CD4-positive, alpha-beta T cell treated with Interleukin-17A for 4 hours (primary cell): ENCODE results near the gene TTC7B.

ENCODE experiments used
- DNase-seq: peaks from one replicate; pipeline ENCODE4 v3.0.0-alpha.2; 2020; ENCODE audit warnings: mixed read lengths

Gene TTC7B

DNA sequence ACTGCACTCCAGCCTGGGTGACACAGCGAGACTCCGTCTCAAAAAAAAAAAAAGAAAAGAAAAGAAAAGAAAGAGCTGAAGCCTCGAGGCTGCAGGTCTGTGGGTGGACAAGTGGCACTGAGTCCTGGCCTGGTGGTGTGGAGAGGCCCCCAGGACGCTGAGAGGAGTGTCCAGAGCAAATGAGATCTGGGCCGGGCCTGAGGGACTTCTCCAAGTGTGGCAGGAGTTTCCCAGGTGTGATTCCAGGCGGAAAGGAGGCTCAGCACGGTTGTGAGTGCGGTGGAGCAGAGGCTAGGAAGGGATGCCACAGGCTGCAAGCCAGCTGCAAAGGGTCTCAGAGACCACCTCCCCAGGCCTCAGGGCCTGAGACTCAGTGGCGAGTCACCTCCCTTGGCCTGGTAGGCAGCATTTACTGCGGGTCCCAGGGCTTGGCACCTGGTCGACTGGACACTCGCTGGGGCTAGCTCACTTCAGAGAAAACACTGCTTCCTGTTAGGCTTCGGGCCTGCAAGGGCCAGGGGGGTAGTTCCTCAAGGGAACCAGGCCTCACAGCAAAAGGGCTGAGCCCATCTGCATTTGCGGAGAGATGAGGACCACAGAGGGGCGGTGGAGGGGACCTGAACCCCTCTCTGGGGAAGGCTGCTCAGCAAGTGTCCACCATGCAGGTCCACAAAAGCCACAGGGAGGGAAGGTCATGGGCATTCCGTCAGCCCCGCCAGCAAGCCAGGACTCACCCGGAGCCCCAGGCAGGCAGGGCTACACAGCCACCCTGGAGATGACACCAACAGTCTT, 11.7 kb downstream of the TTC7B start:
- no peak for DNase-seq

DNA sequence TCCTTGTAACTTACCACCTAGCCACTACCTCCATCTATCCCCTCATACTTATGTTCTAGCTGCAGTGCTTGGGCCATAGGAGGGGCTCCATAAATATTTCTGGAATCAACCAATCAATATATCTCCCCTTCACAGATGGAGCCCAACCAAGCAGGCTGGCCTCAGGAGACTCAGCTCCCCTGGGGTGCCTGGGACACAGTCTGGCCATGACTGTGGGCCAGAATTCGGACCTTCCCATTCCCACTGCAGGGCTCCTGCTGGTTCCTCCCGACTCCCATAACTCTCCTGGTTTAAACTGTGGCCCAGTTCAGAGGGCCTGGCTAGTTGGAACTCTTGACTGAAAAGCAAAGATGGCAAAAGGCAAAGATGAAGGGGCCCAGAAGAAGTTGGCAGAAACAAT, 13.0 kb downstream of the TTC7B start:
- no peak for DNase-seq

DNA sequence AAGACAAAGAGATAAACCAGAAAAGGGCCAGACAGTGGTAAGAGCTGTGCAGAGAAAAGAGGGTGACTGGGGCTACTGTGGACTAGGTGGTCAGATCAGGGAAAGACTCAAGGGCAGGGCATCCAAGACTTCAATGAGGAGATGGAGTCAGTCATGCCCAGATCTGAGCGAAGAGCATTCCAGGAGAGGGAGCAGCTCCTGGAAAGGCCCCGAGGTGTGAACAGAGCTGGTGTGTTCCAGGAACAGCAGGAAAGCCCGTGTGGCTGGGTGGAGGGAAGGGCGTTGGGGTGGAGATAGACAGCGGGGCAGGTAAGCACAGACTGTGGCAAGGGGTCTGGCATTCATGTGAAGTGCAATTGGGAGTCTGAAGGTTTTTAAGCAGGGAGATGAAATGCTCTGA, 16.8 kb downstream of the TTC7B start:
- DNase-seq, result no peak

DNA sequence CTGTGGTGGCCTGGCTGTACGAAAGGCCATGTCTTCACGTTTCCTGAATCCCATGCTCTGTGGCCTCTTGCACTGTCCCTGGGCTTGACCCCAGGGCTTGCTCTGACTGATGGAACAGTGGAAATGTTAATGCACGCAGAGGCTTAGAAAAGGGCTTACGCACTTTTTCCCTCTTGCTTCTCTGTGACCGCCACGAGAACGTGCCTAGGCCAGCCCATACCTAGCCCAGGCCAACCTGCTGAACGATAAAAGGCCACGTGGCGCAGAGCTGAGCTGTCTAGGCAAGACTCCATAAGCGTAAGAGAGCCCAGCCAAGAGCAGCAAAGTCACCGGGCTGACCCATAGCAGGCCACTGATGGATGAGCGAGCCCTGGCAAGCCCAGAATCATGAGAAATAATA, 18.3 kb downstream of the TTC7B start:
- DNase-seq, result no peak

DNA sequence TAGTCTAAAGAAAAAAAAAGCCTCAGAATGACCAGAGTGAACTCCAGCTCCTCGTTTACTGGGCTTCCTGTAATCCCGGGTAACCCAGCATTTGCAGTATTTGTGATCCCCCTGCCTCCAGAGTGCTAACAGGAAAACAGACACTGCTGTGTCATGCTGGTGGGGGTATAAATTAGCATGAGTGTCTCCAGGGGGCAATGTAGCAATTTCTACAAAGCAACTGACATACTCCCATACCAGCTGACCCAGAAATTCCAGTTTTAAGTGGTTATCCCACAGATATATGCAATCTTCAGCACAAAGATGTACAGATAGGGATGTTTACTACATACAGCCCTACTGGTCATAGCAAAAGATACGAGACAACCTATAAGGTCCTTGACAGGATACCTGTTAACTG, 18.8 kb downstream of the TTC7B start:
- DNase-seq, result no peak

DNA sequence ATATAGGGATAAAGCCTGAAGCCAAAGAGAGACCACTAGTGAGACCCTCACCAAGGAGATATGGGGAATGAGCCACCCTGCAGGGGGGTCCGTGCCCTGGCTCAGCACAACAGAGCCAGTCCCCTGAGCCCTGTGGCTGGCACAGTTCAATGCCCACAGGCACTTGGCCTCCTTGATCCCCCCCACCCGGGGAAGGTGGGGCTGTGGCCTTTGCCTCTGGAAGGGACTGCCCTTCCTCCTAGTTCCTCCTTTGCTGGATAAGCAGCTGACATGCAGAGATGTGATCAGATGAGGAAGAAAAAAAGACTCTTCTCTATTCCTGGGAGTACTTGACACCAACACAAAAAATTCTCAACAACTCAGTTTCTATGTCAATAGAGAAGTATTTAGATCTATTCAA, 19.9 kb downstream of the TTC7B start:
- DNase-seq, result no peak

DNA sequence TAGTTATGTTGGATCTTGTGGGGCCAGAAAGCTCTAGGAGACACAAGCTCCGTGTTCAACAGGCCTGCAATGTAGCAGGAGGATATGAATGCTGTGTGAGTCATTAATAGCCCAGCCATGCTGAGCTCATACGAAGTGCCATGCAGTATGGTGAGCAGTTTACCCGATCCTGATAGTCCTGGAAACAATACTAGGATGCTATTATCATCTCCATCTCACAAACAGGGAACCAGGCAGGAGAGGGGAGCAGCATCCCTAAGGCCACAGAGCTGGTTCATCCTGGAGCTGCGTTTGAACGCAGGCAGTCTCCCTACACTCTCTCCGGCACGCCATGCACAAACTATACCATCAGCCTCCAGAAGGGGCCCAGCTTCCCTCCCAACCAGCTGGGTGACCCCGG, 20.5 kb downstream of the TTC7B start:
- no peak for DNase-seq

DNA sequence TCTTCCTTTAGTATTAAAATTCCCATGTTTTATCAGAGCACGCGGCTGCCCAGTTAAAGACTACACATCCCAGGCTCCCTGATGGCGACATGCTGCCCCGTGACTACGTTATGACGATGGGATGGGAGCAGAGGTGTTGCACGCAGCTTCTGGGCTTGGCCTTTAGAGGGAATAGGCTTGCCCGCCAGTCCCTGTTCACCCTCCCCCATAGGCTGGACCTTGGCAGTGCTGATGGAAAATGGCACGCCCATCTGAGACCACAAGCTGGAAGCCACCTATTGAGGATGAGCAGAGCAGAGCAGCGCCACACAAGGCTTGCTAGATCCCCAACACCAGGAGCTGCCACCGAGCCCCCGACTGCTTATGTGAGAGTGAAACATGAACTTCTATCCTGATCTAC, 24.7 kb downstream of the TTC7B start:
- DNase-seq, result no peak

DNA sequence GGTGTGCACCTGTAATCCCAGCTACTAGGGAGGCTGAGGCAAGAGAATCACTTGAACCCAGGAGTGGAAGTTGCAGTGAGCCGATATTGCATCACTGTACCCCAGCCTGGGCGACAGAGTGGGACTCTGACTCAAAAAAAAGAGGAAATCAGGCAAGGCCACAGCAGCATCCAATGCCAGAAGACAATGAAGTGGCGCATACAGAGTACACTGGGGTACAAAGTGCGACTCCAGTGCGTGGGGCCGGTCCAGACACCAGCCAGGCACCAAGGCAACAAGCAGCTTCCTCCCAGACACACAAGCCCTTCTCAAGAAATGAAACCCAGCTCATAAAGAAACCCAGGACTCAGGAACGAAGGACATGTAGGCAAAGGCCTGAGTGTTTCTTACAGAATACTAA, 28.2 kb downstream of the TTC7B start:
- DNase-seq, result no peak

DNA sequence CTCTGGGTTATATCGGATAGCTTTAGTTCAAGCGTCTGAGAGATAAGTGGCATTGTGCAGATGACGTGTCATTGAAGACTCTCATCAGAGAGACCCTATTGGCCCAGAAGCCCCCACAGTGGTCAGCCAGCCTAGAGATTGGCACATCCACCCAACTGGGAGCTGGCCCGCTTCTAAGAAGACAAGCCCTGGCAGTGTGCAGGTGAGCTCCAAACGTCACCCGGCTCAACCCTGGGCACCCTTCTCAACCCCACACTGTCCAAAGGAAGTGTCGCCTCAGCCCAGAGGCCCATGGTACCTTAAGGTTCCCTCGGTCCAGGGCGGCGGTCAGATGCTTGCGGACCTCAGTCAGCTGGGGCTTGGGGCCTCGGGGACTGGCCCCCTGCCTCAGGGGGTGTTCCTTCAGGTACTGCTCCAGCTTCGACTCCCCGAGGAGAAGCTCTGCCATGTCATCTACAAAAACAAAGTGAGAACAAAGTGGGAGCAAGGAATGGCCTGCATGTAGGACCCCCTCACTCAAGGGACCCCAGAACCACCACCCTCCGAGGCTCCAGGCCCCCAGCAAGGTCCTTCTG, 30.3 kb downstream of the TTC7B start:
- DNase-seq, result no peak

DNA sequence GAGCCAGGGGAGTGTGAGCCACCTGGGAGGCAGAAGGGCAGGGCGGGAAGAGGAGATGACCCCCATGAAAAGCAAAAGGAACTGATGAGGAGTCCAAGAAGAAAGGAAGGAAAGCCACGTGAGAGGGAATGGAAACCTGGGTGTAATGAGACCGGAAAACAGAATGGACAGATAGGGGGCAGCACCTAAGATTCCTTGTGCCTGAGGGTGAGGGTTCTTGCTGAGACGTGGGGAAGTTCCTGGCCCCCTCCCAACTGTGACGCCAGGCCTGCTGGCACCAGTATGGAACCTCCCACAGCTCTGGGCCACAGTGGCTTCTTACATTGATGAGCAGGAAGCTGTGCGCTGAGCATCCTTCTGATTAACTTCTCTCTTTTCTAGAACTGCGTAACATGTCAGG, 30.8 kb downstream of the TTC7B start:
- DNase-seq, result no peak

DNA sequence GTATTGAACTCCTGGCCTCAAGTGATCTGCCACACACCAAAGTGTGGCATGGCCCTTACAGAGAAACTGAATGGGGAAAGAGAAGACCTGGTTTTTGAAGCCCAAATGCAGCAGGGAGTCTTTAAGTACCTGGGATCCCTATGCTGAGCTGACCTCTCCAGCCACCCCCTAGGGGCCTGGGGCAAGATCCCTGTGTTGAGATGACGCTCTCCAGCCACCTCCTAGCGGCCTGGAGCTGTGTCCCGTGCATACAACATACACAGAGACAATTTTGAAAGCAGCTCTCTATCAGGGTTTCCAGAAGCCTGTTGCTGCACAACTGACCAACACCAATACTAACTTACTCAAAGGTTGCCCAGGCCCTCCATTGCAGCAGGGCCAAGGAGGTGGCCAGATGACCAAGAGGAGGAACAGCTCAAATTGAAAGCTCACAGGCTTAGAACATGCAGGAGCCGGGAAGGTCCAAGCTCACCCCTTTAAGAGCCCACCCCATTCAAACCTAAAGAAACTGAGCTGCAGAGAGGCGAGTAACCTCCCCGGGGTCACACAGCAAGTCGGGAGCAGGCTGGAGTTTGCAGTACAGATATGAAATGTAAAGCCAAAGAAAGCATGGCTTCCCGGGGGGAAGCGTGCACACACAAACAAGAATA, 31.5 kb downstream of the TTC7B start:
- DNase-seq, result no peak

DNA sequence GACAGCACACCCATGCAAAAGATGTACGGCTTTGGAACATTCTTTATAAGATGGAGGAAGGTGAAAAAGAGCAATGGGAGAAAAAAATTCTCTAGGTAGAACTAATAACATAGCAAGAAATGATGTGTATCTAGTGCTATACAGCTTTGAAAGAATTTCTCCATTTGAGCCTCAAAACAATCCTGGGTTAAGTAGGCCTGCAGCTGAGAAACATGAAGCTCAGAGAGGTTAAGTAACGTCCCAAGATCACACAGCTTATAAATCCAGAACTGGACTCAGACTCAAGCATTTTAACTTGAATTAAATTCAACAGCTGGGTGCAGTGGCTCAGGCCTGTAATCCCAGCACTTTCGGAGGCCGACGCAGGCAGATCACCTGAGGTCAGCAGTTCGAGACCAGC, 32.9 kb downstream of the TTC7B start:
- no peak for DNase-seq

DNA sequence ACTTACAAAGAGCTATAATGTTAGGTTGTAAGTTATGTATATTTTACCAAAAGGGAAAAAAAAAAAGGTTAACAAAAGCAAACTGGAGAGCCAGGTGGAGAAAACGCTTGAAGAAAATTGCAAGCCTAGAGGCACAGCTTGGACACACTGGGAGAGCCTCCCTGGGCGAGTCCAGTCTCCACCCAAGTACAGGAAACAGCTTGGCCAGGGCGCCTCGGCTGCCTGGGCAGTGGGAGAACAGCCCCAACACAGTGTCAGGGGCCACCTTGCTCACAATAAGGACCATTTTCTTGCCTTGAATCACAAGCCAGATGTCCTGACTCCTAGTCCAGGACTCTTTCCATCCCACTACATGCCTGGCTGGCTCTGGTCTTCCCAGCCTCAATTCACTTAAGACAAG, 33.3 kb downstream of the TTC7B start:
- no peak for DNase-seq

DNA sequence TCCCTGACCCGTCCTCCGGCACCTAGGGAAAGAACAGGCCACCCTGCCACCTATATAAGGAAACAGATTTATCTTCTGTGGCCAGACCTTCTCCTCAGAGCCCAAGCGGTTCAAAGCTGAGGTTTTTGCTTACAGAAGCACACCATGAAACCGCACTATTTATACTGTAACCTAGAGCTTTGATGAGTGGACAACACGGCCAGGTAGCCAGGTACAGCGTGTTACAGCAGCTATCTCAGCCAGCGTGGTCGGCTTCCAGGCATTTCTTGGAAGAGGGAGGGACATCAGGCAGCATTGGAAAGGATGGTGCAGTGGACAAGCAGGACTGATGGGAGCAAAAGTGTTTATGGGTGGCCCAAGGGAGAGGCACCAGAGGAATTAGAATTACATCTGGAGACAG, 34.4 kb downstream of the TTC7B start:
- DNase-seq, result no peak

DNA sequence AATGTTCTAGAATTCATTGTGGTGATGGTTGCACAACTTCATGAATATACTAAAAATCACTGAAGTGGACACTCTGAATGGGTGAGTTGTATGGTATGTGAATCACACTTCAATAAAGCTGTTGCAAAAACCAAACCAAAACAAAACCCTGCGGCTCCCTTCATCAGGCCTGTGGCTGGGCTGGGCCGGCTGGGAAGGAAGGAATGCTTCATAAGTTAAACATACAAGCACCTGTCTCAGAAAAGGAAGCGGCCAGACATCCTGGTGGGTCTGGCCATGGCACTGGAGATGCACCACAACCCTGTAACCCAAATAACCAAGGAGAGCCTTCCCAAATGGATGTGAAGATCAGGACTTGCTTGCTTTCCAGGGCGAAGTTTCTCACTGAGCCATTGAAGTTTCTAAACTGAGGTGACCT, 34.9 kb downstream of the TTC7B start:
- no peak for DNase-seq

DNA sequence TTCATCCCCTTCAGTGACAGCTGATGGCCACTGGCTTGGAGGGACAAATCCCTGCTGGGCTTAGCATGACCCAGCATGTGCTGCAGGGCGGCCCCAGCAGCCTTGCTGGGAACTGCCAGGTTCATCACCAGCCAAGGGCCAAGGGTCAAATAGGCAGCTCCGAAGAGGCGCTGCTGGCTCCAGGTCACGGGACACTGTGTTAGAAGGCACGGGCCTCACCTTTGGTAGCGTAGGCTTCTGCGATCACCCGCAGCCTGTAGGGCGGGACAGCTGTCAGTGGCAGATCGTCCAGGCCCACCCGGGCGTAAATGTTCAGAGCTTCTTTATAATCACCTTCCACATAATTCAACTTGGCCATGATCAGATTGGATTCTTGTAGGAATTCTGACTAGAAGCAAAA, 35.7 kb downstream of the TTC7B start:
- no peak for DNase-seq

DNA sequence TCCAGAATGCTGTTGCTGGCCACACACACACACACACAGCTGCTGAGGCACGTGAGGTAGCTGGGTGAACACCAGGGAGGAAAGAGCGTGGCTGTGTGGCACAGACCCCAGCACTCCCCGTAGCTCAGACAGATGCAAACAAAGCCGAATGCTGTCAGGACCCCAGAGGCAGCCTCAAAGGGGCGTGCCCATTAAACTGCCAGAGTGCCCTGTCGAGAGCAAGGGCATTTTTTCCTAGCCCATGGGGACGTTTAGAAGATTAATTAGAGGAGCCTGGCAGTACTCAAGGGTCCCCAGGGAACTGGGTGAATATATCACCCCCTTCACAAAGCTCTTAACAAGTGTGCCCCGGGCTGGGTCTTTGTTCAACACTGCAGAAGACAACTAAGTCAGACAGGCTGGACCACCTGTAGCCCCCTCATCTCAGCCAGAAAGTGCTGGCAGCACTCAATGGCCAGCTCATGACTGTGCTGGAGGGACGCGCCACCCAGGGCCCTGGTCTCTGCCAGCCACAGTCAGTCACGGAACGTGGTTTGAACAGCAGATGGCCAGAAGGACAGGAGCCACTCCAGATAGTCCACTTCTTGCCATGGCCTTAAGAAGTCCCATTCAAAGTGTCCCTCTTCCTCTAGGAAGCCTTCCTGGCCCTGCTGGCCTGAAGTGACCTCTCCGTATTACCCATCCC, 37.5 kb downstream of the TTC7B start:
- DNase-seq, result no peak

DNA sequence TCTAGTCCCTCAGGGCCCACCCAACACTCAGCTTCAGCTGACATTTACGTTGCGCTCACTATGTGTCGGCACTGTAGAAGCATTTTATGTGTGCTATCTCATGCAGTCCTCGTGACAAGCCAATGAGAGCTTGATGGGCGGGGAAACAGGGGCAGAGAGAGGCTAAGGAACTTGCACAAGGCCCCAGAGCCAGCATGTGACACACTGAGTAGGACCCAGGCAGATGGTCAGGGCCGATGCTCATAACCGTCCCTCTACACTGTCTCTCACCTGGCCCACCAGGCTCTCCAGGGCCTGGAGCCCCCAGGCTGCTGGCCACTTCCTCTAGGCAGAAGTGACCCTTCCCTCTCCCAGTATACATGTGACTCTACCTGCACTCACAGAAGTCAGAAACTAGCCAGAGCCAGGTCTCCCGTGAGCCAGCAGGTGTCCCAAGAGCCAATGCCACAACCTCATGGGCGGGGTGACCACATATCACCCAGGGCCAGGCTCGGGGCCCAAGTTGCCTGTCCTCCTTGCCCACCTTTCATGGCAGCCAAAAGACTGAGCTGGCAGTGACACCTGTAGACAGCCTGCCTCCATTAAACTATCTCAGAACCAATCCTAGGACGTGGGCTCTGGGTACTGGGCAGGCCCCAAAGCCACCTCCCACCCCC, 38.3 kb downstream of the TTC7B start:
- no peak for DNase-seq

DNA sequence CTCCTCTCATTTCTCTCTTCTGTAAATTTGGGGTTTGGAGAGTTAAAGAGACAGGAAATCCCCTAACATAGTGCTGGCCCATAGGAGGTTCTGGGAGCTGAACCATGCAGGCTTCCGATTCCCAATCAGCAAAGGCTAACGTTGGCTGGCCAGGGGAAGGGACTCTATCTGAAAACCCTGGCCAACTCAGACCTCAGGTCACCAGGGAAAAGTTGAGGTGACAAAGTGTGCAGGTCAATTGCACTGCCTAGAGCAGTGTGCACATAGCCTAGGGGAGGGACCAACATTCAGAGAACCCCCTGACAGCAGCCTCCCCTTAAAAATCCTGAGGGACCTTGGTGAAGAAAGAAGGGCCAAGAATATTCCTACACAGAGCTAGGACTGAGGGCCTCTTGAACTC, 38.9 kb downstream of the TTC7B start:
- DNase-seq, result no peak

DNA sequence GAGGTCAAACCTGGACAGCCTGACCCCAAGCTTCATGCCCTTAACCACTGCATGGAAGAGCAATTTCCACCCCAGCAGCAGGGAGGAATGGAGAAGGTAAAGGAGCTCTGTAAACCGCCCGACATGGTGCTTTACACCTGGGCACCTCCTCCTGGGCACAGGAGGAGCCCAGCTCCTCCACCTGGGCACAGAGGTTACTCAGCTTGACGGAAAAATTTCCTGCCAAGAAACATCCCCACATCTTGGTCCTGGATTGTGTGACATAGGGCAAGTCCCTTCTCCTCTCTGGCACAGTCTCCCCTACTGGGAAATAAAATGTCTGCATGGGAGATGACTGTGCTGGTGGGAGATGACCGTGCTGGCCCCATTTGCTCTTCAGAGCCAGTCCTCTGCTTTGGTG, 40.8 kb downstream of the TTC7B start:
- DNase-seq, result no peak

DNA sequence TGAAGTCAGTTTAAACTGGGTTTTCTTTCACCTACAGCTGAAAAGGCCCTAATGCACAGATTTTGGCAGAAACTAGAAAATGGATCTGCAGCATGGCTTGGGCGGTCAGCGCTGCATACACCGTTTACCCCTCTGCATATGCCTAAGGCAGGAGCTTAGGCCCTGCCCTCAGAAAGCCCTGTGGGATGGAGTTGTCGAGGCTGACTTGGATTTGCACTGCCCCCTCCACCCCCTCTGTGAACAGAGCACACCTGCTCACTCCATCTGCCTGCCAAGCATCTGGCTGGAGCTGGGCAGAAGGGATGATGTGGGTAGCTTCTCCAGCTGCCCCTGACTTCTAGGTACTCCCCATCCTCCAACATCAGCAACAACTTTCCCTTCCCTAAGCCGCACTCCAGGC, 41.9 kb downstream of the TTC7B start:
- DNase-seq, result no peak

DNA sequence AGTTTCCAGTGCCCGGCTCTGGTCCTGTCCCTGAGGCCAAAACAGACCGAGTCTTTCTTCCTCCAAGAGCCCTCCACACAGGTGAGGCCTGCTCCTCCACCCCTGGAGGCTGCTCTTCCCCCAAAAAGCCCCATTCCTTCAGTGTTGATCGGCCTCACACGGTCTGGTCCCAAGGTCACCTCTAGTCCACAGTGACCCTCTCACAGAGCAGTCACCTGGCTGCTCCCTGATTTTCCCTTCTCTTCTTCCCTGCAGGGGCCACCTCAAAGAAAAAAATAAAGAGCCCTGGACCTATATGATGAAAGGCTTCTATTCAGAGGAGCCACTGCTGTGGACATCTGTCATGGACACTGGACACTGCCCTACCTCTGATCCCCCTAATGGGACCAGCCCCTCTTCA, 42.5 kb downstream of the TTC7B start:
- DNase-seq, result no peak

DNA sequence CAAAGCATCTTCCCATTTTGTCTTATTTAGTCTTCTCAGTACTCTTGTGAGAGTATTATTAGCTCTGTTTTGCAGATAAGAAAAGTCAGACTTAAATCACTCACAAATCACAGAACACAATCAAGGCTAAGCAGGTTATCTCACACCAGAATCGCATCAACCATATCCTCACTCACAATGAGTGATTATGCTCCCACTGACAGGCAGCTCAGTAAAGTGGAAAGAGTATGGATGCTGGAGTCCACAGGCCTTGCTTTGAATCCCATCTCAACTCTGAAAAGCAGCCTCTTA, 43.1 kb downstream of the TTC7B start:
- no peak for DNase-seq
